HepG2 (cell line): Measurements from ENCODE around the gene ABCB6. TPM values are rescaled to one million over a fixed set of nuclear protein-coding genes. Genes with fewer than 3 reads are reported as not detected.
A peak's percentile ranks its signal among the peaks of the same experiment; 100 is the strongest.

Source experiments
- IRF9 ChIP-seq: sonication (generic); formaldehyde crosslinking; IDR thresholded peaks from 2 replicates; pipeline ENCODE4 v1.8.0; 2022; ENCODE audit warnings: missing genetic modification reagents, mild to moderate bottlenecking, borderline replicate concordance
- TOE1 ChIP-seq: sonication (generic); formaldehyde crosslinking; IDR thresholded peaks from 2 replicates; pipeline ENCODE4 v1.4.0; 2020; ENCODE audit warnings: mild to moderate bottlenecking, missing genetic modification reagents
- ZNF318 ChIP-seq: sonication (generic); formaldehyde crosslinking; IDR thresholded peaks from 2 replicates; pipeline ENCODE4 v1.4.0; 2020; ENCODE audit warnings: mild to moderate bottlenecking, missing genetic modification reagents
- ZNF709 ChIP-seq: sonication (generic); formaldehyde crosslinking; IDR thresholded peaks from 2 replicates; pipeline ENCODE4 v1.5.0; 2020; ENCODE audit warnings: mild to moderate bottlenecking, missing genetic modification reagents
- ZNF768 ChIP-seq: sonication (generic); formaldehyde crosslinking; IDR thresholded peaks from 2 replicates; pipeline ENCODE4 v1.4.0; 2020; ENCODE audit warnings: missing genetic modification reagents
- polyA plus RNA-seq, 8 experiments: library from polyadenylated mRNA; depleted of rRNA in 3 of 8; stranded (reverse) in 7 of 8; unstranded in 1 of 8; fragments of >200 nt; fragmentation: Illumina TruSeq in 4 of 8; extraction: Trizol in 4 of 8; gene quantifications; 2 replicates each; pipeline versions ENCODE4 v1.2.1 to v1.2.3, GENCODE V29; 2011 to 2016; ENCODE audit warnings: low read depth in 4 of 8, missing spikeins in 1 of 8, mixed read lengths in 1 of 8; ENCODE audit not compliant: insufficient read depth in 1 of 8
- total RNA-seq, 5 experiments: library from RNA; depleted of rRNA; stranded (reverse); fragments of >200 nt; fragmentation: Illumina TruSeq; extraction: Trizol; gene quantifications; 2 replicates each; pipeline ENCODE4 v1.2.3, GENCODE V29; 2016; ENCODE audit warnings: low read depth in 1 of 5

ABCB6 gene
- total and polyA plus RNA-seq, 2 of the 13 experiments (the other 11 are each of a cell fraction or from before 2014, with no cell fraction given) = 91.1 to 137 TPM

GRCh38 chr2:219215871-219216534 lies 2.8 kb downstream of the ABCB6 start (continued):
- TF ChIP-seq IRF9 (CRISPR knock-in tag) = peak; percentile 40; the same call in 1 of the 2 replicates
- TF ChIP-seq ZNF318 (CRISPR knock-in tag) = 0 out of 2 replicates have a peak, but pooled peaks have one; percentile 42
- peak; percentile 42; the same call in 1 of the 2 replicates for TF ChIP-seq ZNF768 (CRISPR knock-in tag)
- 0 out of 2 replicates have a peak, but pooled peaks have one; percentile 34 for TF ChIP-seq ZNF709 (CRISPR knock-in tag)
- TF ChIP-seq TOE1 = no peak
- TF ChIP-seq, all 625 proteins: peak for 11
